Neural cell (in vitro differentiated cells): Measurements from ENCODE around the gene HDAC7. TPM values are rescaled to one million over a fixed set of nuclear protein-coding genes. Genes with fewer than 3 reads are reported as not detected.

ENCODE experiments used
- H2AFZ ChIP-seq: fragments of 200-600, 300-800 bp; sonication (generic), shearing (Covaris generic); 2 replicates; pipeline ENCODE4 v1.6.0; 2014; ENCODE audit warnings: low read depth, mild to moderate bottlenecking, antibody characterized with exemption, low read length, moderate library complexity
- H3F3A ChIP-seq: fragments of 200-600 bp; shearing (Covaris generic); 2 replicates; pipeline ENCODE4 v1.6.1; 2016; ENCODE audit warnings: mild to moderate bottlenecking, moderate library complexity, mixed read lengths, antibody characterized with exemption, low read length; ENCODE audit not compliant: insufficient read depth, poor library complexity, severe bottlenecking
- H3K27ac ChIP-seq: fragments of 200-600, 300-800 bp; sonication (generic), shearing (Covaris generic); 2 replicates; pipeline ENCODE4 v1.5.1; 2014; ENCODE audit warnings: mild to moderate bottlenecking, low read length, moderate library complexity
- H3K27me3 ChIP-seq: fragments of 300-800, 200-600 bp; sonication (generic), shearing (Covaris generic); 2 replicates; pipeline ENCODE4 v1.6.0; 2014; ENCODE audit warnings: mild to moderate bottlenecking, low read depth, low read length, moderate library complexity; ENCODE audit not compliant: insufficient read depth
- H3K36me3 ChIP-seq: fragments of 300-800, 200-600 bp; sonication (generic), shearing (Covaris generic); 2 replicates; pipeline ENCODE4 v1.5.1; 2014; ENCODE audit warnings: mild to moderate bottlenecking, antibody characterized with exemption, low read length, moderate library complexity; ENCODE audit not compliant: insufficient read depth
- H3K4me2 ChIP-seq: fragments of 300-800, 200-600 bp; sonication (generic), shearing (Covaris generic); 2 replicates; pipeline ENCODE4 v1.6.0; 2014; ENCODE audit warnings: mild to moderate bottlenecking, low read length
- H3K4me3 ChIP-seq: fragments of 300-800, 200-600 bp; sonication (generic), shearing (Covaris generic); 2 replicates; pipeline ENCODE4 v1.5.1; 2014; ENCODE audit warnings: mild to moderate bottlenecking, low read length, moderate library complexity
- H3K79me2 ChIP-seq: fragments of 200-600 bp; shearing (Covaris generic); replicated peaks from 2 replicates; pipeline ENCODE4 v1.6.0; 2014; ENCODE audit warnings: mild to moderate bottlenecking, low read length, moderate library complexity; ENCODE audit not compliant: insufficient read depth
- H3K9ac ChIP-seq: fragments of 300-800, 200-600 bp; sonication (generic), shearing (Covaris generic); 2 replicates; pipeline ENCODE4 v1.6.1; 2016; ENCODE audit warnings: mild to moderate bottlenecking, low read length, mixed read lengths
- H3K9me2 ChIP-seq: fragments of 200-600 bp; shearing (Covaris generic); 2 replicates; pipeline ENCODE4 v1.6.1; 2016; ENCODE audit warnings: mild to moderate bottlenecking, low read length, mixed read lengths; ENCODE audit not compliant: insufficient read depth
- H3K9me3 ChIP-seq: fragments of 200-600, 300-800 bp; sonication (generic), shearing (Covaris generic); 2 replicates; pipeline ENCODE4 v1.6.1; 2016; ENCODE audit warnings: mild to moderate bottlenecking, mixed run types, low read length, moderate library complexity, mixed read lengths
- H4K20me1 ChIP-seq: fragments of 200-600 bp; shearing (Covaris generic); 2 replicates; pipeline ENCODE4 v1.6.1; 2016; ENCODE audit warnings: mild to moderate bottlenecking, mixed run types; ENCODE audit not compliant: insufficient read depth
- EP300 ChIP-seq: fragments of 450-650 bp; conservative IDR thresholded peaks from 2 replicates; pipeline ENCODE4 v1.6.1; 2014; ENCODE audit warnings: antibody characterized with exemption, mild to moderate bottlenecking, moderate library complexity; ENCODE audit not compliant: poor library complexity, severe bottlenecking
- EZH2 ChIP-seq: fragments of 200-600, 300-800 bp; shearing (Covaris generic), sonication (generic); IDR thresholded peaks from 2 replicates; pipeline ENCODE4 v1.6.1; 2014; ENCODE audit warnings: antibody characterized with exemption, low read length, borderline replicate concordance, mild to moderate bottlenecking; ENCODE audit not compliant: insufficient read depth, poor library complexity, severe bottlenecking
- MXI1 ChIP-seq: fragments of 450-650 bp; conservative IDR thresholded peaks from 2 replicates; pipeline ENCODE4 v1.6.1; 2014; ENCODE audit warnings: antibody characterized with exemption, mild to moderate bottlenecking; ENCODE audit not compliant: poor library complexity, severe bottlenecking
- POLR2AphosphoS5 ChIP-seq: IDR thresholded peaks from 2 replicates; pipeline ENCODE4 v1.6.1; 2012
- RAD21 ChIP-seq: fragments of 450-650 bp; conservative IDR thresholded peaks from 2 replicates; pipeline ENCODE4 v1.6.1; 2014; ENCODE audit warnings: antibody characterized with exemption, mild to moderate bottlenecking, moderate library complexity
- SMC3 ChIP-seq: fragments of 450-650 bp; conservative IDR thresholded peaks from 2 replicates; pipeline ENCODE4 v1.6.1; 2014; ENCODE audit warnings: antibody characterized with exemption, mild to moderate bottlenecking, moderate library complexity; ENCODE audit not compliant: poor library complexity
- TAF1 ChIP-seq: IDR thresholded peaks from 2 replicates; pipeline ENCODE4 v1.6.1; 2012; ENCODE audit warnings: low read depth
- polyA plus RNA-seq: library from polyadenylated mRNA; depleted of rRNA; stranded (reverse); fragments of >200 nt; gene quantifications from 2 replicates; pipeline ENCODE4 v1.2.3, GENCODE V29; 2014
- TF ChIP-seq, protein P1 (sequence below): fragments of 450-650 bp; IDR thresholded peaks from 2 replicates; pipeline ENCODE4 v1.5.1; 2014; ENCODE audit warnings: antibody characterized with exemption, mild to moderate bottlenecking, moderate library complexity; ENCODE audit not compliant: poor library complexity, severe bottlenecking
- TF ChIP-seq, protein P2 (sequence below): IDR thresholded peaks from 2 replicates; pipeline ENCODE4 v1.6.1; 2012; ENCODE audit warnings: borderline replicate concordance

The HDAC7 gene
- polyA plus RNA-seq, 1 donor from 2014 or later: 30.2 TPM

DNA sequence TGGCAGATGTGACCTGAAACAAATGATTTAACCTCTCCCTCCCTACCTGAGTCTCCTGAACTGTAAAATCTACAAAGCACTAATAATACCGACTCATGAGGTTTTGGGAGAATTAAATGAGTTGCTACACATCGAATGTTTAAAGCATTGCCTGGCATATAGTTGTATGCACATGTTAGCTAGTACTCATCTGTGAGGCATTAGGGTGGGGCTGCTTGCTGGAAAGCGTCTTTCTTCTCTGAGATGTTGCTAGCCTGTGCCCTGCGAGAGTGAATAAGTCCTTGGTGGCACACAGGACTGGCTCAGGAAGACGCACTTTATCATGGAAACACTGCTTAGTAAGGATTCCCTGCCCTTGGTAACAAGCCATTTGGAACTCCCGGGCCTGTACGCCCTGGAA, 67.2 kb downstream of the HDAC7 start:
- Histone ChIP-seq H3K27me3 (no peaks in the 10 kb centered on the region), H3K36me3 (no peaks in the 10 kb centered on the region), H4K20me1 (no peaks in the 10 kb centered on the region), H3K79me2 (no peaks in the 10 kb centered on the region), H3K27ac (no peak overlapping the region), H3K4me2 (no peak overlapping the region), H3K4me3 (no peak overlapping the region), H3K9me2 (no peaks in the 10 kb centered on the region), H3F3A (no peaks in the 10 kb centered on the region), H3K9me3 (no peaks in the 10 kb centered on the region), H3K9ac (no peak overlapping the region), H2AFZ (no peak overlapping the region)
- TF ChIP-seq EZH2: no peak
- TF ChIP-seq SMC3: no peak

DNA sequence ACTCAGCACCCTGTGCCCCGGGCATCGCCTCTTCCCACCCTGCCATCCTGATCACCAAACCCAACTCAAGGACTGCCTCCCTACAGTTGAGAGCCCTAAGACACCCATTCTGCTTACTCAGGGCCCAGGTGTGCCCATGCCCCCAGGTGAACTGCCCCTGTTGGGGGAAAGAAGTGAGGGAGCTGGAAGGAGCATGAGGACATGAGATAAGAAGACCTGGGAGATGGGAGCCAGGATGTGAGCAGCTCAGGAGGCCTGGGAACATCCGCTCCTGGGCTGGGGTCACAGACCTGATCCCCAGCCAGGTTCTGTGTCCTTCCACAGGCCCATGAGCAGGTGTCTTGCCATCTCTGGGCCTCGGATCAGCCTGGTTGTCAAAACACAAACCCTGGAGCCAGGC, 67.6 kb downstream of the HDAC7 start:
- TF ChIP-seq POLR2AphosphoS5 (no peak), TAF1 (no peak), SMC3 (no peak), MXI1 (no peak), EP300 (no peak), EZH2 (no peak), RAD21 (no peak)
- TF ChIP-seq, protein P1, sequence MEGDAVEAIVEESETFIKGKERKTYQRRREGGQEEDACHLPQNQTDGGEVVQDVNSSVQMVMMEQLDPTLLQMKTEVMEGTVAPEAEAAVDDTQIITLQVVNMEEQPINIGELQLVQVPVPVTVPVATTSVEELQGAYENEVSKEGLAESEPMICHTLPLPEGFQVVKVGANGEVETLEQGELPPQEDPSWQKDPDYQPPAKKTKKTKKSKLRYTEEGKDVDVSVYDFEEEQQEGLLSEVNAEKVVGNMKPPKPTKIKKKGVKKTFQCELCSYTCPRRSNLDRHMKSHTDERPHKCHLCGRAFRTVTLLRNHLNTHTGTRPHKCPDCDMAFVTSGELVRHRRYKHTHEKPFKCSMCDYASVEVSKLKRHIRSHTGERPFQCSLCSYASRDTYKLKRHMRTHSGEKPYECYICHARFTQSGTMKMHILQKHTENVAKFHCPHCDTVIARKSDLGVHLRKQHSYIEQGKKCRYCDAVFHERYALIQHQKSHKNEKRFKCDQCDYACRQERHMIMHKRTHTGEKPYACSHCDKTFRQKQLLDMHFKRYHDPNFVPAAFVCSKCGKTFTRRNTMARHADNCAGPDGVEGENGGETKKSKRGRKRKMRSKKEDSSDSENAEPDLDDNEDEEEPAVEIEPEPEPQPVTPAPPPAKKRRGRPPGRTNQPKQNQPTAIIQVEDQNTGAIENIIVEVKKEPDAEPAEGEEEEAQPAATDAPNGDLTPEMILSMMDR: no peak
- TF ChIP-seq, protein P2, sequence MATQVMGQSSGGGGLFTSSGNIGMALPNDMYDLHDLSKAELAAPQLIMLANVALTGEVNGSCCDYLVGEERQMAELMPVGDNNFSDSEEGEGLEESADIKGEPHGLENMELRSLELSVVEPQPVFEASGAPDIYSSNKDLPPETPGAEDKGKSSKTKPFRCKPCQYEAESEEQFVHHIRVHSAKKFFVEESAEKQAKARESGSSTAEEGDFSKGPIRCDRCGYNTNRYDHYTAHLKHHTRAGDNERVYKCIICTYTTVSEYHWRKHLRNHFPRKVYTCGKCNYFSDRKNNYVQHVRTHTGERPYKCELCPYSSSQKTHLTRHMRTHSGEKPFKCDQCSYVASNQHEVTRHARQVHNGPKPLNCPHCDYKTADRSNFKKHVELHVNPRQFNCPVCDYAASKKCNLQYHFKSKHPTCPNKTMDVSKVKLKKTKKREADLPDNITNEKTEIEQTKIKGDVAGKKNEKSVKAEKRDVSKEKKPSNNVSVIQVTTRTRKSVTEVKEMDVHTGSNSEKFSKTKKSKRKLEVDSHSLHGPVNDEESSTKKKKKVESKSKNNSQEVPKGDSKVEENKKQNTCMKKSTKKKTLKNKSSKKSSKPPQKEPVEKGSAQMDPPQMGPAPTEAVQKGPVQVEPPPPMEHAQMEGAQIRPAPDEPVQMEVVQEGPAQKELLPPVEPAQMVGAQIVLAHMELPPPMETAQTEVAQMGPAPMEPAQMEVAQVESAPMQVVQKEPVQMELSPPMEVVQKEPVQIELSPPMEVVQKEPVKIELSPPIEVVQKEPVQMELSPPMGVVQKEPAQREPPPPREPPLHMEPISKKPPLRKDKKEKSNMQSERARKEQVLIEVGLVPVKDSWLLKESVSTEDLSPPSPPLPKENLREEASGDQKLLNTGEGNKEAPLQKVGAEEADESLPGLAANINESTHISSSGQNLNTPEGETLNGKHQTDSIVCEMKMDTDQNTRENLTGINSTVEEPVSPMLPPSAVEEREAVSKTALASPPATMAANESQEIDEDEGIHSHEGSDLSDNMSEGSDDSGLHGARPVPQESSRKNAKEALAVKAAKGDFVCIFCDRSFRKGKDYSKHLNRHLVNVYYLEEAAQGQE: no peak
- Histone ChIP-seq H3K9ac (no peak overlapping the region), H3K9me3 (no peaks in the 10 kb centered on the region), H2AFZ (no peak overlapping the region), H3K27ac (no peak overlapping the region), H3K27me3 (no peaks in the 10 kb centered on the region), H3K36me3 (no peaks in the 10 kb centered on the region), H4K20me1 (no peaks in the 10 kb centered on the region), H3K9me2 (no peaks in the 10 kb centered on the region), H3F3A (no peaks in the 10 kb centered on the region), H3K4me3 (no peak overlapping the region), H3K79me2 (no peaks in the 10 kb centered on the region), H3K4me2 (no peak overlapping the region)

DNA sequence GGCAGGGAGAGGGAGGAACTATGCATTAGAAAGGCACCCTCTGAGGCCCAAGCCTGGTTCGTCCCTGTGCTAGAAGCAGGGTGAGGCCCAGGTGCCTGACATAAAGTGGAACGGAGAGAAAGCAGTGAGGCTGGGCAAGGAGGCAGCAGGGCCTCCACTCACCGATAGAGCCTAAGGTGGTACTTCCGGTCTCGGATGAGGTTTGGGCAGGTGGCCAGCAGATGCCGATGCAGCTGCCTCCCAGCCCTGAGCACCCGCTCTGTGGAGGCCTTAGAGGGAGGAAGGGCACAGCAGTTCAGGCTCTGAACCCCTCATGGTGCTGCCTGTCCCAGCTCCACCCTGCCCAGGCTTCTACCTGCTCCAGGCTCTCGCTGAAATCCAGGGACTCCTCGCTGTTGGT, 68.1 kb downstream of the HDAC7 start:
- Histone ChIP-seq H3K4me3 (no peak overlapping the region), H3K9me2 (no peaks in the 10 kb centered on the region), H2AFZ (no peak overlapping the region), H3K36me3 (no peaks in the 10 kb centered on the region), H3K27ac (no peak overlapping the region), H3K9ac (no peak overlapping the region), H3F3A (no peaks in the 10 kb centered on the region), H3K27me3 (no peaks in the 10 kb centered on the region), H3K4me2 (no peak overlapping the region), H3K9me3 (no peaks in the 10 kb centered on the region), H3K79me2 (no peaks in the 10 kb centered on the region), H4K20me1 (no peaks in the 10 kb centered on the region)
- TF ChIP-seq, protein P2: no peak
- TF ChIP-seq EZH2: no peak
- no peak for TF ChIP-seq EP300
- TF ChIP-seq, protein P1: no peak
- no peak for TF ChIP-seq TAF1
- no peak for TF ChIP-seq RAD21
- no peak for TF ChIP-seq POLR2AphosphoS5
- TF ChIP-seq SMC3: no peak
- no peak for TF ChIP-seq MXI1
